Measurements from ENCODE around the gene STX18.

Gene STX18

DNA sequence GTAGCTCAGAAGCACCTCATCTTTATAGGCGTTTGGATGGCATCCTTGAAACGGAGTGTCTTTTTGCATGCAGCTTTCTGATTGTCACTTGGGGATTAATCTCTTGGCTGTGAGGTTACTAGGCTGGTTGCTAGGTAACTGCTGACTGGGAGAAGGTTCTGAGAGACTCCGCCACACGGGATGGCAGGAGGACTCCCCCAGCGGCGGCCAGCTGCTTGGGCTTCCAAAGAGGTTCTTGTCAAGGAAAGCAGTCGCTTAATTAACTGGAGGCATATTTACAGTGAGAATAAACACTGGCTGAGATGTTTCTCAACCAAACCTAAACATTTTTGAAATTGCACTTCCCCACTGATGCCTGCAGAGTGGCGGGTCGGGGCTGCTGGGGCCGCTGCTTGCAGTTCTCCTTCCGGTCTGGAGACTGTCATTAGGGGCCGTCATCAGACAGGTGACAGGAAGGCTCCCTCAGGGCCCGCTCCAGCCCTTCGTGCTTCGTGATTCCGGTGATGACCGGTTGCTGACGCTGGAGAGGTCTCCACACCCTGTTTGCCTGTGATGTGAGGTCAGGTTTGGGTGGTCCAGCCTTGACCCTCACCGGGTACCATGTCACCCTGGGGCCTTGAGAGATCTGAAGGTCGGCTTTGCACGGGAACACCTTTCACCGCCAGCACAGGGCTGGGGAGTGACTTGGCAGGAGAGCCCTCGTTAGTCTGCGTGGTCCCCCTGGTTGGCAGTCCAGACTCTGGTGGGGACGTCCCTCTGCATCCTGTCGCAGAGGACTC, 145.8 kb downstream of the STX18 start:
- no peaks in the 10 kb centered on the region for H3K79me2 ChIP-seq (ENCODE audit: low read length)
- no peaks in the 10 kb centered on the region for H3K9me2 ChIP-seq (replicated peaks; ENCODE audit: insufficient read depth, low read length)
- H3K4me2 ChIP-seq (ENCODE audit: low read depth, low read length), result no peak overlapping the region
- DNase-seq, result no peak
- TF ChIP-seq EZH2 (optimal IDR thresholded peaks at IDR 0.05; ENCODE audit: low read depth, low read length) (no peak), EZH2phosphoT487 (IDR thresholded peaks at IDR 0.05; ENCODE audit: low read length) (no peak)
- TF ChIP-seq, protein P1, sequence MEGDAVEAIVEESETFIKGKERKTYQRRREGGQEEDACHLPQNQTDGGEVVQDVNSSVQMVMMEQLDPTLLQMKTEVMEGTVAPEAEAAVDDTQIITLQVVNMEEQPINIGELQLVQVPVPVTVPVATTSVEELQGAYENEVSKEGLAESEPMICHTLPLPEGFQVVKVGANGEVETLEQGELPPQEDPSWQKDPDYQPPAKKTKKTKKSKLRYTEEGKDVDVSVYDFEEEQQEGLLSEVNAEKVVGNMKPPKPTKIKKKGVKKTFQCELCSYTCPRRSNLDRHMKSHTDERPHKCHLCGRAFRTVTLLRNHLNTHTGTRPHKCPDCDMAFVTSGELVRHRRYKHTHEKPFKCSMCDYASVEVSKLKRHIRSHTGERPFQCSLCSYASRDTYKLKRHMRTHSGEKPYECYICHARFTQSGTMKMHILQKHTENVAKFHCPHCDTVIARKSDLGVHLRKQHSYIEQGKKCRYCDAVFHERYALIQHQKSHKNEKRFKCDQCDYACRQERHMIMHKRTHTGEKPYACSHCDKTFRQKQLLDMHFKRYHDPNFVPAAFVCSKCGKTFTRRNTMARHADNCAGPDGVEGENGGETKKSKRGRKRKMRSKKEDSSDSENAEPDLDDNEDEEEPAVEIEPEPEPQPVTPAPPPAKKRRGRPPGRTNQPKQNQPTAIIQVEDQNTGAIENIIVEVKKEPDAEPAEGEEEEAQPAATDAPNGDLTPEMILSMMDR (IDR thresholded peaks at IDR 0.05; ENCODE audit: low read length), result no peak
- H4K20me1 ChIP-seq (ENCODE audit: insufficient read depth, low read length), result no peaks in the 10 kb centered on the region
- no peaks in the 10 kb centered on the region for H3K9me3 ChIP-seq (replicated peaks; ENCODE audit: insufficient read depth, low read length)
- peaks cover 16% of the 10 kb centered on the region for H3K27me3 ChIP-seq (replicated peaks; ENCODE audit: insufficient read depth, low read length)
- no peak overlapping the region for H2AFZ ChIP-seq (ENCODE audit: low read length)
- no peaks in the 10 kb centered on the region for H3F3A ChIP-seq (ENCODE audit: insufficient read depth, low read length)
- no peak overlapping the region for H3K4me3 ChIP-seq (ENCODE audit: low read length)
- H3K36me3 ChIP-seq (replicated peaks; ENCODE audit: insufficient read depth, low read length), result no peaks in the 10 kb centered on the region
- H3K4me1 ChIP-seq (ENCODE audit: low read length), result no peaks in the 10 kb centered on the region
- H3K27ac ChIP-seq (ENCODE audit: low read length), result no peak overlapping the region
- no peak overlapping the region for H3K9ac ChIP-seq (ENCODE audit: low read length)

DNA sequence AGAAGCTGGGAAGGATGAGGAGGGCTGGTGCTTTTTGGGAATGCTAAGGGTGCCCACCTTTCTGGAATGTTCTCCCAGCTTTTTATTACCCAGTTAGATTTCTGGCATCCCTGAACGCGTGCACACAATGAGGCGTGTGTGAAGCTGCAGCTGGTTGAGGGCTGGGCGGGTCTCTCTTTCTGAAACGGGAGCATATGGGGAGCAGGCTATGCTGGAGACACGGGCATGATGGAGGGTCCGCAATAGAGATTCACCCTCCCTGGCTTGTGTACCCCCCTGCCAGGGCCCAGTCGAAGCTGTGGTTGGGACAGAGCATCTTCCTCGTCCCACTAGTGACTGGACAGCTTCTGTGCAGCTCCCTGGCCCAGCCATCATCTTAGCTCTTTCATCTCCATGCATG, 146.5 kb downstream of the STX18 start:
- Histone ChIP-seq H3K27me3 (replicated peaks; ENCODE audit: insufficient read depth, low read length) (peaks cover 16% of the 10 kb centered on the region), H3K4me1 (ENCODE audit: low read length) (no peaks in the 10 kb centered on the region), H3K4me2 (ENCODE audit: low read depth, low read length) (no peak overlapping the region), H3K27ac (ENCODE audit: low read length) (no peak overlapping the region), H3F3A (ENCODE audit: insufficient read depth, low read length) (no peaks in the 10 kb centered on the region), H3K36me3 (replicated peaks; ENCODE audit: insufficient read depth, low read length) (no peaks in the 10 kb centered on the region), H3K9ac (ENCODE audit: low read length) (no peak overlapping the region), H3K9me3 (replicated peaks; ENCODE audit: insufficient read depth, low read length) (no peaks in the 10 kb centered on the region), H3K9me2 (replicated peaks; ENCODE audit: insufficient read depth, low read length) (no peaks in the 10 kb centered on the region), H2AFZ (ENCODE audit: low read length) (no peak overlapping the region), H4K20me1 (ENCODE audit: insufficient read depth, low read length) (no peaks in the 10 kb centered on the region), H3K4me3 (ENCODE audit: low read length) (no peak overlapping the region), H3K79me2 (ENCODE audit: low read length) (no peaks in the 10 kb centered on the region)
- TF ChIP-seq EZH2phosphoT487 (IDR thresholded peaks at IDR 0.05; ENCODE audit: low read length), result no peak
- no peak for TF ChIP-seq EZH2 (optimal IDR thresholded peaks at IDR 0.05; ENCODE audit: low read depth, low read length)
- TF ChIP-seq, protein P1 (IDR thresholded peaks at IDR 0.05; ENCODE audit: low read length), result no peak
- no peak for DNase-seq

DNA sequence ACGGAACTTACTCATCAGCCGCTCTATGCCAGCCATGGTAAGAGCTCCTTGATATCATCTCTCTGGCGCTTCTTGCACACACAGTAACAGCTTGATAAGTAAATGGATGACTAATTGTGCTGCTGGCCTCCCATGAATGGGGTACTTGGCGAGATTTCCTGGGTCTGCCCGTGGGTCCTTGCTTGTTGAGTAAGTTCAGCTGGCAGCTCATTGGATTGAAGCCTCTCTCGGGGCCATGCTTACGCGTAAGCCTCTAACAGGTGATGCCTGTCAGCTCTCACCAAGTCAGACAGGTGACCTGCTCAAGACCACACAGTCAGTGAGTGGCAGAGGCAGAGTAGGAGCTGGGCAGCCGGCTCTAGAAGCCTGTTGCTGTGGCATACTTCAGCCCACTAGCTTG, 147.2 kb downstream of the STX18 start:
- H3K79me2 ChIP-seq (ENCODE audit: low read length), result no peaks in the 10 kb centered on the region
- H4K20me1 ChIP-seq (ENCODE audit: insufficient read depth, low read length), result no peaks in the 10 kb centered on the region
- no peak for DNase-seq
- H3F3A ChIP-seq (ENCODE audit: insufficient read depth, low read length), result no peaks in the 10 kb centered on the region
- peaks cover 21% of the 10 kb centered on the region for H3K27me3 ChIP-seq (replicated peaks; ENCODE audit: insufficient read depth, low read length)
- no peaks in the 10 kb centered on the region for H3K36me3 ChIP-seq (replicated peaks; ENCODE audit: insufficient read depth, low read length)
- H3K9me3 ChIP-seq (replicated peaks; ENCODE audit: insufficient read depth, low read length), result no peaks in the 10 kb centered on the region
- no peak overlapping the region for H3K4me3 ChIP-seq (ENCODE audit: low read length)
- no peak overlapping the region for H3K27ac ChIP-seq (ENCODE audit: low read length)
- H3K9ac ChIP-seq (ENCODE audit: low read length), result no peak overlapping the region
- no peak overlapping the region for H2AFZ ChIP-seq (ENCODE audit: low read length)
- no peaks in the 10 kb centered on the region for H3K4me1 ChIP-seq (ENCODE audit: low read length)
- no peak overlapping the region for H3K4me2 ChIP-seq (ENCODE audit: low read depth, low read length)
- no peak for TF ChIP-seq EZH2phosphoT487 (IDR thresholded peaks at IDR 0.05; ENCODE audit: low read length)
- H3K9me2 ChIP-seq (replicated peaks; ENCODE audit: insufficient read depth, low read length), result no peaks in the 10 kb centered on the region

DNA sequence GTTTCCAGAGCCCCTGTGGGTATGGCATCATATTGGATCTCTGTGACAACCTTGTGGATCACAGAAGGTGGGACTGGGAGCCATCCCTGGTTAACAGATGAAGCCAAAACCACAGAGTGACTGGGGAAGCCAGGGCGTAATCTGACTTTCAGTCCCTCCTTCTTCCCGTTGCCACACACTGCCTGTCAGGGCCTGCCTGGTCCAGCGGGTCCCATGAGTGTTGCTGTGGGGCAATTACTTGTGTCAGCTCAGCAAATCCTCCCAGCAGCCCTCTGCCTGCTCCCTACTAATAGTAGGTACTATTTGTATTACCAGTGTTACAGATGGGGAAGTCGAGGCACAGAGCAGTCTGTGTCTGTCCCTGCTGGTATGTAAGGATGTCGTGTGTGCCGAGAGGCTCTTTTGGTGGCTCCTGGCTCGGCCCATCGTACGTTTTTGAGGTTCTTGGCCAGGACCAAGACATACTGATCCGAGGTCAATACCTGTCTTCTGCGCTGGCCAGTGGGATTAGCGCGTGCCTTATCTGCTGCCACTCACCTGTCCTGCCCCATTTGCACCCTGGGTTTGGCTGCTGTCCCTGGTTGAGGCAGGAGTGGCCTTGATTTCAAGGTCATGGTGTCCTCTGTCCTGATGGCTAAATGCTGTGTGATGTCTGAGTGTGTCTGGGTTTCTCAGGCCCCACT, 149.2 kb downstream of the STX18 start:
- H3K27ac ChIP-seq (ENCODE audit: low read length), result no peak overlapping the region
- H3K36me3 ChIP-seq (replicated peaks; ENCODE audit: insufficient read depth, low read length), result no peaks in the 10 kb centered on the region
- no peaks in the 10 kb centered on the region for H4K20me1 ChIP-seq (ENCODE audit: insufficient read depth, low read length)
- no peaks in the 10 kb centered on the region for H3F3A ChIP-seq (ENCODE audit: insufficient read depth, low read length)
- no peak overlapping the region for H3K4me3 ChIP-seq (ENCODE audit: low read length)
- TF ChIP-seq, protein P1 (IDR thresholded peaks at IDR 0.05; ENCODE audit: low read length), result no peak
- TF ChIP-seq EZH2 (optimal IDR thresholded peaks at IDR 0.05; ENCODE audit: low read depth, low read length) (no peak), EZH2phosphoT487 (IDR thresholded peaks at IDR 0.05; ENCODE audit: low read length) (no peak)
- H3K9me2 ChIP-seq (replicated peaks; ENCODE audit: insufficient read depth, low read length), result no peaks in the 10 kb centered on the region
- H3K9ac ChIP-seq (ENCODE audit: low read length), result no peak overlapping the region
- no peak overlapping the region for H3K4me2 ChIP-seq (ENCODE audit: low read depth, low read length)
- H3K4me1 ChIP-seq (ENCODE audit: low read length), result no peaks in the 10 kb centered on the region
- peaks cover 41% of the 10 kb centered on the region for H3K27me3 ChIP-seq (replicated peaks; ENCODE audit: insufficient read depth, low read length)
- H3K79me2 ChIP-seq (ENCODE audit: low read length), result no peaks in the 10 kb centered on the region
- DNase-seq, result no peak
- H2AFZ ChIP-seq (ENCODE audit: low read length), result no peak overlapping the region
- H3K9me3 ChIP-seq (replicated peaks; ENCODE audit: insufficient read depth, low read length), result no peaks in the 10 kb centered on the region
